Esophagus (tissue), 2 donors: Measurements from ENCODE around the gene OR1S1. TPM values are rescaled to one million over a fixed set of nuclear protein-coding genes. Genes with fewer than 3 reads are reported as not detected.

Experiments
- H3K27ac ChIP-seq, 2 donors: one replicate each; pipeline ENCODE4 v1.5.1; 2013; ENCODE audit warnings: low read depth in 2 of 2, mild to moderate bottlenecking in 2 of 2, inconsistent platforms in 1 of 2, low read length in 1 of 2, moderate library complexity in 1 of 2
- H3K27me3 ChIP-seq, 2 donors: one replicate each; pipeline ENCODE4 v1.6.1; 2013; ENCODE audit warnings: low read length in 2 of 2, control low read depth in 1 of 2, mild to moderate bottlenecking in 1 of 2; ENCODE audit not compliant: insufficient read depth in 2 of 2, control insufficient read depth in 1 of 2
- H3K36me3 ChIP-seq, 2 donors: one replicate each; pipeline ENCODE4 v1.6.1; 2013; ENCODE audit warnings: low read length in 1 of 2; ENCODE audit not compliant: control insufficient read depth in 2 of 2, insufficient read depth in 2 of 2
- H3K4me1 ChIP-seq, 2 donors: one replicate each; pipeline ENCODE4 v1.6.1; 2013; ENCODE audit warnings: low read length in 1 of 2; ENCODE audit not compliant: control insufficient read depth in 2 of 2, insufficient read depth in 2 of 2
- H3K4me3 ChIP-seq, 2 donors: one replicate each; pipeline ENCODE4 v1.5.1; 2013; ENCODE audit warnings: low read length in 2 of 2, mild to moderate bottlenecking in 2 of 2, low read depth in 1 of 2, moderate library complexity in 1 of 2
- H3K9me3 ChIP-seq, 2 donors: one replicate each; pipeline ENCODE4 v1.6.1; 2013; ENCODE audit warnings: mild to moderate bottlenecking in 2 of 2, low read depth in 1 of 2, low read length in 1 of 2, moderate library complexity in 1 of 2; ENCODE audit not compliant: control insufficient read depth in 2 of 2, insufficient read depth in 1 of 2
- WGBS, 2 donors: extraction: QIAGEN DNeasy Blood & Tissue Kit; methylation state at CpG; one replicate each; pipeline ENCODE4 v1.1.7; 2013; 5-methylcytosine and 5-hydroxymethylcytosine counted together
- polyA plus RNA-seq, 2 donors: library from polyadenylated mRNA; stranded (reverse); fragments of 200-250 nt; gene quantifications; one replicate each; pipeline ENCODE4 v1.2.3, GENCODE V29; 2013
- donor health status: healthy with polysubstance abuse.
- donor health status: Bipolar disorder and iron deficiency.

Gene OR1S1
- polyA plus RNA-seq, 2 donors: not detected

DNA sequence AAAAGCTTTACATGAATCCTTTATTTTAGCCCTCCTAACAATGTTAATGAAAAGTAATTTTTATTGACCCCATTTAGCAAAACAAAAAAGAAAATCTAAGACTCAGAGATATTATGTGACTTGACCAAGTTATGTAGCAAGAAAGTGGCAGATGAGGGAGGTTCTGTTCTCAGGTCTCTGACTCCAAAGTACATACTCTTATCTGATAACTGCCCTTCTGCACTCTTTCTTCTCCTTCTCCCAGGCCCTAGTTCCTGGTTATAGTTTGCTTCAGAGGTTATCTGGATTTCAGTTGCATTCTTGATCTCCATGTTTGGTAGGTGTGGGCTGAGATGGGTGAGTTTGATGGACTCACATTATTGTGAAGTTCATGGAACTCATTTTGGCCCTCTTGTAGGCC is 19.1 kb upstream of the OR1S1 start:
- H3K27me3 ChIP-seq: no peaks in the 10 kb centered on the region
- no peaks in the 10 kb centered on the region for H3K9me3 ChIP-seq
- no peak overlapping the region for H3K27ac ChIP-seq
- H3K4me1 ChIP-seq: no peaks in the 10 kb centered on the region
- H3K4me3 ChIP-seq: no peak overlapping the region
- no peaks in the 10 kb centered on the region for H3K36me3 ChIP-seq

GRCh38 chr11:58195939-58196338 is 16.6 kb upstream of the OR1S1 start:
- no peaks in the 10 kb centered on the region for H3K36me3 ChIP-seq
- H3K4me3 ChIP-seq: no peak overlapping the region
- H3K4me1 ChIP-seq: no peaks in the 10 kb centered on the region
- 81 to 94% methylated on average over 2 of the region's 2 CpGs for WGBS, 2 donors
- H3K9me3 ChIP-seq: no peaks in the 10 kb centered on the region
- no peaks in the 10 kb centered on the region for H3K27me3 ChIP-seq
- H3K27ac ChIP-seq: no peak overlapping the region

- Histone ChIP-seq H3K9me3 (no peaks in the 10 kb centered on the region), H3K27ac (no peak overlapping the region), H3K4me1 (no peaks in the 10 kb centered on the region), H3K36me3 (no peaks in the 10 kb centered on the region), H3K27me3 (no peaks in the 10 kb centered on the region), H3K4me3 (no peak overlapping the region)
- WGBS, 2 donors: 35 to 36% methylated on average over 1 of the region's 1 CpG
Measured at GRCh38 chr11:58199271-58199670, 13.2 kb upstream of the OR1S1 start.

- H3K27me3 ChIP-seq: no peaks in the 10 kb centered on the region
Measured at GRCh38 chr11:58204042-58204441, 8.5 kb upstream of the OR1S1 start, which contains the start of gene OR1S2. Gene OR1S2 (minus strand): TSS chr11:58204142. CDS start chr11:58204142, 0 bp downstream.

GRCh38 chr11:58216476-58216875 is 4.0 kb downstream of the OR1S1 start:
- H3K36me3 ChIP-seq: no peaks in the 10 kb centered on the region
- H3K4me1 ChIP-seq: no peaks in the 10 kb centered on the region
- H3K9me3 ChIP-seq: no peaks in the 10 kb centered on the region
- H3K4me3 ChIP-seq: no peak overlapping the region
- no peaks in the 10 kb centered on the region for H3K27me3 ChIP-seq
- H3K27ac ChIP-seq: no peak overlapping the region

More at GRCh38 chr11:58204042-58204441, 8.5 kb upstream of the OR1S1 start, which contains the start of gene OR1S2:
- H3K4me1 ChIP-seq: no peaks in the 10 kb centered on the region
- no peaks in the 10 kb centered on the region for H3K36me3 ChIP-seq
- no peak within 1 kb of the TSS for H3K27ac ChIP-seq
- H3K4me3 ChIP-seq: no peak within 1 kb of the TSS
- H3K9me3 ChIP-seq: no peaks in the 10 kb centered on the region

GRCh38 chr11:58222721-58223120 is 10.2 kb downstream of the OR1S1 start:
- 47 to 64% methylated on average over 7 of the region's 7 CpGs for WGBS, 2 donors
- Histone ChIP-seq H3K4me1 (no peaks in the 10 kb centered on the region), H3K9me3 (no peaks in the 10 kb centered on the region)

DNA sequence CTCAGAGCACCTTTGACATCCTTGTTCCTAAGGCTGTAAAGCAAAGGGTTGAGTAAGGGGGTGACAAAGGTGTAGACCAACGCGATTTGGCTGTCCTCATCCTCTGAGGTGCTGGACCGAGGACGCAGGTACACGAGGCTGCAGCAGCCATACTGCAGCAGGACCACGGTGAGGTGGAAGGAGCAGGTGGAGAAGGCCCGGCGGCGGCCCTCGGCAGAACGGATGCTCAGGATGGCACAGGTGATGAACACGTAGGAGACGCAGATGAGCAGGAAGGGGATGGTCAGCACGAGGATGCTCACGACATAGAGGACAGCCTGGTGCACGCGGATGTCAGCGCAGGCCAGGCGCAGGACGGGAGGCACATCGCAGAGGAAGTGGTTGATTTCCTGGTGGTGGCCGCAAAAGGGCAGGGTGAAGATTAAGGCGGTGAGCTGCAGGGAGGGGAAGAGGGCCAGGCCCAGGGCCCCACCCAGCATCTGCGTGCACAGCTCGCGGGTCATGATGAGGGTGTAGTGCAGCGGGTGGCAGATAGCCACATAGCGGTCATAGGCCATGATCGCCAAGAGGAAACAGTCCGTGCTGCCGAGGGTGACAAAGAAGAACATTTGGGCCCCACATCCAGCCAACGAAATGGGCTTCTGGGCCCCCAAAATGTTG is 15.6 kb downstream of the OR1S1 start:
- H3K27me3 ChIP-seq: no peaks in the 10 kb centered on the region
- peaks cover 0 to 5% of the 10 kb centered on the region in 2 donors for H3K9me3 ChIP-seq
- no peaks in the 10 kb centered on the region for H3K4me1 ChIP-seq
- H3K36me3 ChIP-seq: no peaks in the 10 kb centered on the region
- no peak overlapping the region for H3K4me3 ChIP-seq
- H3K27ac ChIP-seq: no peak overlapping the region
- WGBS, 2 donors: 91 to 92% methylated on average over 32 of the region's 32 CpGs

More at GRCh38 chr11:58222721-58223120, 10.2 kb downstream of the OR1S1 start:
- H3K36me3 ChIP-seq: no peaks in the 10 kb centered on the region
- no peak overlapping the region for H3K27ac ChIP-seq
- H3K27me3 ChIP-seq: no peaks in the 10 kb centered on the region
- H3K4me3 ChIP-seq: no peak overlapping the region

GRCh38 chr11:58243954-58244353 is 31.4 kb downstream of the OR1S1 start:
- Histone ChIP-seq H3K4me3 (no peak overlapping the region), H3K9me3 (no peaks in the 10 kb centered on the region), H3K36me3 (no peaks in the 10 kb centered on the region), H3K27me3 (no peaks in the 10 kb centered on the region), H3K4me1 (no peaks in the 10 kb centered on the region), H3K27ac (no peak overlapping the region)
- WGBS, 2 donors: 96 to 97% methylated on average over 2 of the region's 2 CpGs

DNA sequence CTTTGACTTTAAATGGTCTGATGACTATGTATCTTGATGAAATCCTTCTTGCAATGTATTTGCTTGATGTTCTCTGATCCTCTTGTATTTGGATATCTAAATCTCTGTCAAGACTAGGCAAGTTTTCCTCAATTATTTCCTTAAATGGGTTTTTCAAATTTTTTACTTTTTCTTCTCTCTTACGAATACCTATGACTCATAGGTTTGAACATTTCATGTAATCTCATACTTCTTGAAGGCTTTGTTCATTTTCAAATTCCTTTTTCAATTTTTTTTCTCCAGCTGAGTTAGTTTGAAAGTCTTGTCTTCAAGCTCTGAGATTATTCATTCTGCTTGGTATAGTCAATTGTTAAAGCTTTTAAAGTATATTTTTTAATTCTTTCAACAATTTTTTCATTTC is 42.4 kb downstream of the OR1S1 start:
- no peaks in the 10 kb centered on the region for H3K36me3 ChIP-seq
- H3K27ac ChIP-seq: no peak overlapping the region
- H3K9me3 ChIP-seq: peaks cover 0 to 7% of the 10 kb centered on the region in 2 donors
- WGBS, 2 donors: 46 to 64% methylated on average over 1 of the region's 1 CpG
- H3K27me3 ChIP-seq: no peaks in the 10 kb centered on the region
- no peaks in the 10 kb centered on the region for H3K4me1 ChIP-seq
- no peak overlapping the region for H3K4me3 ChIP-seq

GRCh38 chr11:58259983-58260382 is 47.5 kb downstream of the OR1S1 start:
- H3K9me3 ChIP-seq: peaks cover 0 to 7% of the 10 kb centered on the region in 2 donors
- H3K4me1 ChIP-seq: no peaks in the 10 kb centered on the region
- no peaks in the 10 kb centered on the region for H3K27me3 ChIP-seq
- WGBS, 2 donors: 68 to 75% methylated on average over 2 of the region's 2 CpGs
- no peaks in the 10 kb centered on the region for H3K36me3 ChIP-seq
- H3K4me3 ChIP-seq: no peak overlapping the region
- H3K27ac ChIP-seq: no peak overlapping the region
